GM12878 (cell line): ENCODE measurements around the gene FMN2. TPM values are rescaled to one million over a fixed set of nuclear protein-coding genes. Genes with fewer than 3 reads are reported as not detected.

Source experiments
- ATAC-seq: fragments of 200-7000 bp; cut with Tn5 transposase; 3 replicates; pipeline ENCODE4 v1.9.1; 2020; ENCODE audit warnings: mild to moderate bottlenecking, moderate library complexity
- BruUV-seq: library from RNA; stranded (reverse); fragments of 400-500 nt; replicated peaks from 2 replicates; lab custom pipeline; 2021; lab: Mats Ljungman, UMichigan
- CTCF ChIA-PET: fragments of 300-600 bp; sonication (Branson Sonifier 250); formaldehyde crosslinking; extraction: SDS; loops from one replicate; lab custom pipeline; 2021; ENCODE audit warnings: inconsistent platforms; lab: Yijun Ruan, JAX
- POLR2A ChIA-PET: fragments of 350-600 bp; formaldehyde crosslinking; extraction: SDS; loops from one replicate; lab custom pipeline; 2021; ENCODE audit warnings: inconsistent platforms; lab: Charles Lee
- RAD21 ChIA-PET: fragments of 300-600 bp; sonication (Branson Sonifier 250); formaldehyde crosslinking; loops from one replicate; lab custom pipeline; 2023; ENCODE audit warnings: antibody characterized with exemption; ENCODE audit not compliant: unreplicated experiment; lab: Charles Lee
- SMC1A ChIA-PET: fragments of 300-600 bp; sonication (Branson Sonifier 250); formaldehyde crosslinking; loops from one replicate; lab custom pipeline; 2023; ENCODE audit not compliant: unreplicated experiment, uncharacterized antibody; lab: Charles Lee
- DNase-seq: peaks from one replicate; pipeline ENCODE4 v3.0.0-alpha.2; 2011; ENCODE audit warnings: low read depth, low spot score
- FAIRE-seq: peaks from 3 replicates; lab custom pipeline; 2011; peaks lifted over from hg19 to GRCh38; lab: Jason Lieb, UNC
- H2AFZ ChIP-seq: 2 replicates; pipeline ENCODE4 v1.6.0; 2011; ENCODE audit warnings: low read depth, low read length, control low read depth; ENCODE audit not compliant: control insufficient read depth
- H3K27ac ChIP-seq: 2 replicates; pipeline ENCODE4 v1.5.1; 2011; ENCODE audit warnings: control low read depth; ENCODE audit not compliant: control insufficient read depth, insufficient read depth
- H3K27me3 ChIP-seq, 2 experiments: replicated peaks in 1 of 2; 2 replicates each; pipeline versions ENCODE4 v1.6.0 to v1.6.1; 2011; ENCODE audit warnings: low read length in 1 of 2; ENCODE audit not compliant: control insufficient read depth in 2 of 2, insufficient read depth in 2 of 2
- H3K36me3 ChIP-seq, 2 experiments: 2 replicates each; pipeline ENCODE4 v1.5.1; 2011; ENCODE audit warnings: low read length in 1 of 2; ENCODE audit not compliant: control insufficient read depth in 2 of 2, insufficient read depth in 2 of 2
- H3K4me1 ChIP-seq: 2 replicates; pipeline ENCODE4 v1.6.1; 2011; ENCODE audit warnings: mild to moderate bottlenecking, low read length, moderate library complexity, mixed read lengths; ENCODE audit not compliant: control insufficient read depth, insufficient read depth
- H3K4me2 ChIP-seq: 2 replicates; pipeline ENCODE4 v1.6.0; 2011; ENCODE audit warnings: control low read depth; ENCODE audit not compliant: control insufficient read depth, insufficient read depth
- H3K4me3 ChIP-seq: fragments of 200-600 bp; sonication (generic); 2 replicates; pipeline ENCODE4 v1.5.1; 2016
- H3K79me2 ChIP-seq: 2 replicates; pipeline ENCODE4 v1.6.0; 2011; ENCODE audit warnings: low read length; ENCODE audit not compliant: control insufficient read depth, insufficient read depth
- H3K9ac ChIP-seq: 2 replicates; pipeline ENCODE4 v1.8.0; 2011; ENCODE audit warnings: low read length, control low read depth, mixed read lengths; ENCODE audit not compliant: control insufficient read depth, insufficient read depth
- H3K9me3 ChIP-seq: replicated peaks from 3 replicates; pipeline ENCODE4 v1.5.1; 2011; ENCODE audit warnings: mild to moderate bottlenecking, low read length; ENCODE audit not compliant: control insufficient read depth, insufficient read depth
- H4K20me1 ChIP-seq: 2 replicates; pipeline ENCODE4 v1.6.0; 2011; ENCODE audit not compliant: control insufficient read depth, insufficient read depth
- CBFB ChIP-seq: IDR thresholded peaks from 2 replicates; pipeline ENCODE4 v1.6.1; 2016; ENCODE audit warnings: antibody characterized with exemption, low read depth
- CREM ChIP-seq: IDR thresholded peaks from 2 replicates; pipeline ENCODE4 v1.6.1; 2014; ENCODE audit warnings: antibody characterized with exemption, low read depth
- ETV6 ChIP-seq, 2 experiments: fragments of 450-650 bp in 1 of 2; IDR thresholded peaks in 1 of 2; conservative IDR thresholded peaks in 1 of 2; 2 replicates each; pipeline ENCODE4 v1.6.1; 2014; ENCODE audit warnings: antibody characterized with exemption in 1 of 2, borderline replicate concordance in 1 of 2, low read depth in 1 of 2, mild to moderate bottlenecking in 1 of 2, moderate library complexity in 1 of 2
- GABPA ChIP-seq: IDR thresholded peaks from 2 replicates; pipeline ENCODE4 v1.6.1; 2014; ENCODE audit warnings: antibody characterized with exemption, low read depth, mild to moderate bottlenecking, inconsistent platforms
- IKZF1 ChIP-seq: fragments of 450-650 bp; conservative IDR thresholded peaks from 2 replicates; pipeline ENCODE4 v1.6.1; 2017; ENCODE audit warnings: antibody characterized with exemption, mild to moderate bottlenecking
- JUNB ChIP-seq: IDR thresholded peaks from 2 replicates; pipeline ENCODE4 v1.6.1; 2016; ENCODE audit warnings: antibody characterized with exemption, mild to moderate bottlenecking
- KDM1A ChIP-seq: fragments of 200-600 bp; sonication (generic); IDR thresholded peaks from 2 replicates; pipeline ENCODE4 v1.6.1; 2016; ENCODE audit warnings: borderline replicate concordance
- NFXL1 ChIP-seq: fragments of 450-650 bp; IDR thresholded peaks from 2 replicates; pipeline ENCODE4 v1.6.1; 2017; ENCODE audit warnings: antibody characterized with exemption, mild to moderate bottlenecking, borderline replicate concordance
- NR2C2 ChIP-seq: IDR thresholded peaks from 2 replicates; pipeline ENCODE4 v1.6.1; 2011; ENCODE audit warnings: borderline replicate concordance, low read depth; ENCODE audit not compliant: control insufficient read depth, insufficient read length
- TCF12 ChIP-seq: IDR thresholded peaks from 2 replicates; pipeline ENCODE4 v1.6.1; 2011; ENCODE audit warnings: low read depth, mild to moderate bottlenecking, low read length
- YY1 ChIP-seq: IDR thresholded peaks from 2 replicates; pipeline ENCODE4 v1.6.1; 2011; ENCODE audit warnings: low read depth, mild to moderate bottlenecking, low read length
- ZZZ3 ChIP-seq: IDR thresholded peaks from 2 replicates; pipeline ENCODE4 v1.6.1; 2011; ENCODE audit warnings: low read depth; ENCODE audit not compliant: control insufficient read depth, insufficient read length
- WGBS: methylation state at CpG from one replicate; pipeline ENCODE4 v1.1.6; 2016; ENCODE audit warnings: low lambda C conversion rate; ENCODE audit not compliant: insufficient replicate concordance, insufficient coverage; ENCODE audit errors: missing lambda C conversion rate; 5-methylcytosine and 5-hydroxymethylcytosine counted together
- in situ Hi-C: fragments of 300-500 bp; cut with MboI; formaldehyde crosslinking; loops from 9 replicates; pipeline ENCODE4 v1.14.3; 2018; ENCODE audit warnings: mixed read lengths
- intact Hi-C: fragments of 100-400 bp; cut with micrococcal nuclease; formaldehyde crosslinking; loops from one replicate; pipeline ENCODE4 v1.14.2; 2022; ENCODE audit not compliant: unreplicated experiment
- polyA plus RNA-seq, 11 experiments: library from polyadenylated mRNA; depleted of rRNA in 4 of 11; unstranded in 6 of 11; stranded (reverse) in 5 of 11; fragments of >200 nt; fragmentation: Nextera tagmentation in 4 of 11; fragmentation: Illumina TruSeq in 1 of 11; extraction: Ambion mirVana in 4 of 11; extraction: Trizol in 1 of 11; gene quantifications; 1 replicate in 1 of 11; 2 replicates in 10 of 11; pipeline versions ENCODE4 v1.2.1 to v1.2.3, GENCODE V29; 2011 to 2016; ENCODE audit warnings: inconsistent platforms in 2 of 11, missing spikeins in 2 of 11, low read depth in 1 of 11
- total RNA-seq, 4 experiments: library from RNA; depleted of rRNA in 3 of 4; stranded (reverse); fragments of >200 nt in 3 of 4; fragmentation: Illumina TruSeq in 1 of 4; extraction: Trizol in 1 of 4; gene quantifications; 2 replicates each; pipeline versions ENCODE4 v1.2.1 to v1.2.3, GENCODE V29; 2013 to 2021
- TF ChIP-seq, protein P1 (sequence below): fragments of 450-650 bp; IDR thresholded peaks from 2 replicates; pipeline ENCODE4 v1.6.1; 2017; ENCODE audit warnings: mild to moderate bottlenecking, low read depth, inconsistent platforms; ENCODE audit not compliant: poor library complexity, severe bottlenecking
- TF ChIP-seq, protein P2 (sequence below): IDR thresholded peaks from 2 replicates; pipeline ENCODE4 v1.6.1; 2012; ENCODE audit warnings: mild to moderate bottlenecking, low read depth, low read length
- TF ChIP-seq, protein P3 (sequence below): IDR thresholded peaks from 2 replicates; pipeline ENCODE4 v1.6.1; 2011; ENCODE audit warnings: low read depth, low read length, improper control_type of control experiment, borderline replicate concordance

The FMN2 gene
- total and polyA plus RNA-seq, 10 of the 15 experiments (the other 5 are each of a cell fraction or from before 2014, with no cell fraction given) = 0.60 TPM; not detected in 9

DNA sequence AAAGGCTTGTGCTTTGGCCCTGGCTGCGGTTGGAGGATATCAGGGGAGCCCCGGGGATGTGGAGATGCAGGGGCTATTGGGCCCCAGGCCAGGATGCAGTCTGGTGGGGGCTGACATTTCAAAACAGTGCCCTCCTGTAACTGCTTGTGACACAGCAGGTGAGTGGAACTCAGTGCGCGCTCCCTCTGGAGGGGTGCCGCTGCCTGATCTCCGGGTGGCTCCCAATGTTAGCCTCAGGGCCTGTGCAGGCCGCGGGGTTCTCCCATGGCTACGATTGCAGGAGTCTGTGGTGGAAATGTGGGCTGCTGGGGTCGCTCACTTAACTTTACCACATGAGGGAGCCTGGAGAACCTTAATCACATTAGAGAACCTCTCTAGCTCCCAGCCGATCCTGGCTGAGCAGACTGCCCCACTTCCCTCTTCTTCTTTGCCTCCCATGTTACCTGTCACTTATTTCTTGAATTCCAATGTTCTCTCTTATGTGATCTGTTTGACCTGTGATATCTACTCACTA is 163.2 kb downstream of the FMN2 start:
- H3K9me3 ChIP-seq = no peaks in the 10 kb centered on the region
- no TSS peak for BruUV-seq
- FAIRE-seq = no peak
- TF ChIP-seq GABPA = no peak
- TF ChIP-seq ETV6 (conservative IDR thresholded peaks at IDR 0.05 in 1 of 2, IDR thresholded peaks at IDR 0.05 in 1 of 2; ENCODE audit: borderline replicate concordance in 1 of 2, low read depth in 1 of 2) = no peak
- TF ChIP-seq, protein P1, sequence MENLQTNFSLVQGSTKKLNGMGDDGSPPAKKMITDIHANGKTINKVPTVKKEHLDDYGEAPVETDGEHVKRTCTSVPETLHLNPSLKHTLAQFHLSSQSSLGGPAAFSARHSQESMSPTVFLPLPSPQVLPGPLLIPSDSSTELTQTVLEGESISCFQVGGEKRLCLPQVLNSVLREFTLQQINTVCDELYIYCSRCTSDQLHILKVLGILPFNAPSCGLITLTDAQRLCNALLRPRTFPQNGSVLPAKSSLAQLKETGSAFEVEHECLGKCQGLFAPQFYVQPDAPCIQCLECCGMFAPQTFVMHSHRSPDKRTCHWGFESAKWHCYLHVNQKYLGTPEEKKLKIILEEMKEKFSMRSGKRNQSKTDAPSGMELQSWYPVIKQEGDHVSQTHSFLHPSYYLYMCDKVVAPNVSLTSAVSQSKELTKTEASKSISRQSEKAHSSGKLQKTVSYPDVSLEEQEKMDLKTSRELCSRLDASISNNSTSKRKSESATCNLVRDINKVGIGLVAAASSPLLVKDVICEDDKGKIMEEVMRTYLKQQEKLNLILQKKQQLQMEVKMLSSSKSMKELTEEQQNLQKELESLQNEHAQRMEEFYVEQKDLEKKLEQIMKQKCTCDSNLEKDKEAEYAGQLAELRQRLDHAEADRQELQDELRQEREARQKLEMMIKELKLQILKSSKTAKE = no peak
- no peak for TF ChIP-seq YY1
- no peak for TF ChIP-seq CREM
- TF ChIP-seq, protein P2, sequence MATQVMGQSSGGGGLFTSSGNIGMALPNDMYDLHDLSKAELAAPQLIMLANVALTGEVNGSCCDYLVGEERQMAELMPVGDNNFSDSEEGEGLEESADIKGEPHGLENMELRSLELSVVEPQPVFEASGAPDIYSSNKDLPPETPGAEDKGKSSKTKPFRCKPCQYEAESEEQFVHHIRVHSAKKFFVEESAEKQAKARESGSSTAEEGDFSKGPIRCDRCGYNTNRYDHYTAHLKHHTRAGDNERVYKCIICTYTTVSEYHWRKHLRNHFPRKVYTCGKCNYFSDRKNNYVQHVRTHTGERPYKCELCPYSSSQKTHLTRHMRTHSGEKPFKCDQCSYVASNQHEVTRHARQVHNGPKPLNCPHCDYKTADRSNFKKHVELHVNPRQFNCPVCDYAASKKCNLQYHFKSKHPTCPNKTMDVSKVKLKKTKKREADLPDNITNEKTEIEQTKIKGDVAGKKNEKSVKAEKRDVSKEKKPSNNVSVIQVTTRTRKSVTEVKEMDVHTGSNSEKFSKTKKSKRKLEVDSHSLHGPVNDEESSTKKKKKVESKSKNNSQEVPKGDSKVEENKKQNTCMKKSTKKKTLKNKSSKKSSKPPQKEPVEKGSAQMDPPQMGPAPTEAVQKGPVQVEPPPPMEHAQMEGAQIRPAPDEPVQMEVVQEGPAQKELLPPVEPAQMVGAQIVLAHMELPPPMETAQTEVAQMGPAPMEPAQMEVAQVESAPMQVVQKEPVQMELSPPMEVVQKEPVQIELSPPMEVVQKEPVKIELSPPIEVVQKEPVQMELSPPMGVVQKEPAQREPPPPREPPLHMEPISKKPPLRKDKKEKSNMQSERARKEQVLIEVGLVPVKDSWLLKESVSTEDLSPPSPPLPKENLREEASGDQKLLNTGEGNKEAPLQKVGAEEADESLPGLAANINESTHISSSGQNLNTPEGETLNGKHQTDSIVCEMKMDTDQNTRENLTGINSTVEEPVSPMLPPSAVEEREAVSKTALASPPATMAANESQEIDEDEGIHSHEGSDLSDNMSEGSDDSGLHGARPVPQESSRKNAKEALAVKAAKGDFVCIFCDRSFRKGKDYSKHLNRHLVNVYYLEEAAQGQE = no peak
- TF ChIP-seq NR2C2 = no peak
- TF ChIP-seq, protein P3, sequence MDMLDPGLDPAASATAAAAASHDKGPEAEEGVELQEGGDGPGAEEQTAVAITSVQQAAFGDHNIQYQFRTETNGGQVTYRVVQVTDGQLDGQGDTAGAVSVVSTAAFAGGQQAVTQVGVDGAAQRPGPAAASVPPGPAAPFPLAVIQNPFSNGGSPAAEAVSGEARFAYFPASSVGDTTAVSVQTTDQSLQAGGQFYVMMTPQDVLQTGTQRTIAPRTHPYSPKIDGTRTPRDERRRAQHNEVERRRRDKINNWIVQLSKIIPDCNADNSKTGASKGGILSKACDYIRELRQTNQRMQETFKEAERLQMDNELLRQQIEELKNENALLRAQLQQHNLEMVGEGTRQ = no peak
- no peak for TF ChIP-seq TCF12
- no peak for TF ChIP-seq CBFB
- no peak for TF ChIP-seq IKZF1
- TF ChIP-seq KDM1A = no peak
- TF ChIP-seq ZZZ3 = no peak
- no peak for TF ChIP-seq JUNB
- TF ChIP-seq NFXL1 = no peak

More for the DNA sequence above, 163.2 kb downstream of the FMN2 start:
- Histone ChIP-seq H3K4me1 (no peaks in the 10 kb centered on the region), H3K27me3 (no peaks in the 10 kb centered on the region), H3K4me2 (no peak overlapping the region), H3K36me3 (no peaks in the 10 kb centered on the region), H3K27ac (no peak overlapping the region), H2AFZ (no peak overlapping the region), H3K4me3 (no peak overlapping the region), H4K20me1 (no peaks in the 10 kb centered on the region), H3K79me2 (no peaks in the 10 kb centered on the region), H3K9ac (no peak overlapping the region)
- 52% methylated on average over 11 of the region's 11 CpGs for WGBS
- ATAC-seq = no peak
- RAD21 ChIA-PET = no interaction called here
- POLR2A ChIA-PET = no interaction called here
- CTCF ChIA-PET = no interaction called here
- intact Hi-C loops (no loop called here), in situ Hi-C loops (no loop called here)
- SMC1A ChIA-PET = no interaction called here
- no peak for DNase-seq
